GM19324 (cell line): ENCODE results near the gene CEP120.
"Not testable (repeated sequence)": the region's sequence is repeated elsewhere in the genome, so short reads cannot be mapped to it uniquely, and the experiment has no call there.

ENCODE experiments used
- ATAC-seq: cut with Tn5 transposase; IDR thresholded peaks from one replicate; pipeline ENCODE4 v1.9.1; 2021; ENCODE audit warnings: mild to moderate bottlenecking, moderate library complexity; ENCODE audit not compliant: unreplicated experiment, low FRiP score

The CEP120 gene

DNA sequence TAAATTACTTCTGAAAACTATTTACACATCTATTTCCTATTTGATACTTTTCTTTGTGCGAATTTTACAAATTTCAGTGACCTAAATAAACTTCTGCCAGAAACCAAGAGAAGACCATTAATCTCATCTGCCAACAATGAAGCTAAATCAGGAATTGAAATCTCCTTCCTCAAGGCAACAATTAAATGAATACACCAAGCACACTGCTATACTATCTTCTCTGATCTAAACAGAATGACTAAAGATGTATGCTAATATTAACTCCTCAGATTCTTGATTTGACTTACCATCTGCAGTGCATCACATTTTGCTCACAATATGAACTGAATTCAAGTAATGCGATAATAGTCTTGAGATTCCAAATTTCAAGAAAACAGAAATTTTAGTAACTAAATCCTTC lies 82.3 kb downstream of the CEP120 start:
- ATAC-seq, result no peak

DNA sequence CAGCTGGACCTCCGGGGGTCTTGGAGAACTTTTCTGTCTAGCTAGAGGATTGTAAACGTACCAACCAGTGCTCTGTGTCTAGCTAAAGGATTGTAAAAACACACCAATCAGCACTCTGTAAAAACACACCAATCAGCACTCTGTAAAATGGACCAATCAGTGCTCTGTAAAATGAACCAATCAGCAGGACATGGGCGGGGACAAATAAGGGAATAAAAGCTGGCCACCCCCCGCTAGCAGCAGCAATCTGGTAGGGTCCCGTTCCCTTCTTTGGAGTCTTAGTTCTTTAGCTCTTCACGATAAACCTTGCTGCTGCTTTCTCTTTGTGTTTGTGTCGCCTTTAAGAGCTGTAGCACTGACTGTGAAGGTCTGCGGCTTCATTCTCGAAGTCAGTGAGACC lies 114.8 kb downstream of the CEP120 start:
- ATAC-seq, result not testable (repeated sequence)

DNA sequence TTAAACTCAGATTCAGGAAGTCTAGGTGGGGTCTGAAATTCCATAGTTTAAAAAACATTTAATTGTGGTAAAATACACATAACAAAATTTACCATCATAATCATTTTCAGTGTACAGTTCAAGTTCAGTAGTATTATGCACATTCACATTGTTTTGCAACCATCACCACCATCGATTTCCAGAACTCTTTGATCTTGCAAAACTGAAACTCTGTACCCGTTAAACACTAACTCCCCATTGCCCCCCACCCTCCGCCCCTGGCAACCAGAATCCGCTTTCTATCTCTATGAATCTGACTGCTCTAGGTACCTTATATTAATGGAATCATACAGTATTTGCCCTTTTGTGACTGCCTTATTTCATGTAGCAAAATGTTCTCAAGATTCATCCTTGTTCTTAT lies 117.5 kb downstream of the CEP120 start:
- ATAC-seq, result no peak

DNA sequence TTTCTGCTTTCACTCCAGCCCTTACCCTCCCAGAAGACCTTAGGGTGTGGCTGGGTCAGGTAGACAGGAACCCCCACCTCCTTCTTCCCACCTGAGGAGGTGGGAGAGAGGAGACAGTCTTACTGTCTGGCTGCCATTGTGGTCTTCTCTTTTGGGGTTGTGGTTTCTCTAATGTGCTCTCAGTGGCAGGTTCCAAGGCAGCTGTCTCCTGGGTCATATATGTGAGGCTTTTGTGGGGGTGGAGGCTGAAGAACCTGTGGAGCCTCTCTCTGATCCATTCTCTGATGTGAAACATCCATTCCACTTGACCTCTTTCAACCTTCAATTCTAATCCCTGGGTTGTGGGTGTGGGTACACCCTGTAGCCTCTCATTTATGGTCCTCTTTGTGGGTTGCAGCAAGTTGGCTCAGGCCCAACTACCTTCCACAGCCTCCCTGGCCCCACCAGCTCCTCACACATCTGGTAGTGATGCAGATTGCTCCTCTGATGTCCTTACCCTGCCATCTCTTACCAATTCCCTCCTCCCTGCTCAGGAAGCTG lies 118.4 kb downstream of the CEP120 start:
- ATAC-seq, result no peak

DNA sequence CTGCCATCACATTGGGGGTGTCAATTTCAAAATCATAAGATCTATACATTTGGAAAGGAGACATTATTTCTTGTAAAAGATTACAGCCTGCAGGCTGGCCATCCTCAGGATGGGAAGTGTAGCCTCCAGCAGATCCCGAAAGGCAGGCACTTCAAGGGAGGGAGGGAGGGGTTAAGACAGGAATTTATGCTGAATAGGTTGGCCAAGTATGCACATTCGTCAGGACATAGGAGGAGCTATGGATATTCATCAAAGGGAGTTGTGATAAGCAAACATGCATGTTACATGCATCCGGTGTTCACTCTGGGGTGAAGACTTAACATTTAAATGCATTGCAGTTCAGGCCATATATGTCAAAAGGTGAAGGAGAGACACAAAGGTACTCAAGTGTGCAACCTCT lies 119.4 kb downstream of the CEP120 start:
- ATAC-seq, result no peak

DNA sequence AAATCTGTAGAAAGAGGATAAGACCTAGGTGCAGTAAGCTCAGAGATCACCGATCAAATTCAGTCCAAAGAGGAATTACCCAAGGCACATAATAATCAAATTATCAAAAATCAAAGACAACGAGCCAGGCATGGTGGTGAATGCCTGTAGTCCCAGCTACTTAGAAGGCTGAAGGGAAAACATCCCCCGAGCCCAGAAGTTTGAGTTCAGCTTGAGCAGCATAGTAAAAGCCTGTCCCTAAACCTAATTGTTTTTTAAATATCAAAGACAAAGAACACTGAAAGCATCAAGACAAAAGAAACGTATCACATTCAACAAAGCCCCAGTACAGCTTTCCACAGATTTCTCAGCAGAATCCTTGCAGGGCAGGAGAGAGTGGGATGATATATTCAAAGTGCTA lies 122.9 kb downstream of the CEP120 start:
- ATAC-seq, result no peak

DNA sequence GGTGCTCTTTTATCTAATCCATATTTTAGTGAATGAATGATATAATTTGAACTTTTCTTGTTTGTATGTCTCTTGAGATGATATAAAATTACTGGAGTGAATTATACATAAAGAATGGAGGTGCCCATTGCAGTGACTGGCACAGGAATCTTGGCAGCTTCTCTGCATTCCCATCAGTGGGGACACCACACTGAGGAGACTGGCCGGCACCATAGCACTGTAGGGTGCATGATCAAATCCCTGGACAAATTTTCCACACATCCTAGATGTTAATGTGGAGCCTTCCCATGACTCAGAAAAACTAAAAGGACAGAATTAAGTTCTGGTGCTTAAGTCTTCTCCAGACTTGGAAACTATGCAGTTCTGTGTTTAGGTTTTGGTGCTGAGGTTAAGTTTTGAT lies 124.1 kb downstream of the CEP120 start:
- ATAC-seq, result no peak

DNA sequence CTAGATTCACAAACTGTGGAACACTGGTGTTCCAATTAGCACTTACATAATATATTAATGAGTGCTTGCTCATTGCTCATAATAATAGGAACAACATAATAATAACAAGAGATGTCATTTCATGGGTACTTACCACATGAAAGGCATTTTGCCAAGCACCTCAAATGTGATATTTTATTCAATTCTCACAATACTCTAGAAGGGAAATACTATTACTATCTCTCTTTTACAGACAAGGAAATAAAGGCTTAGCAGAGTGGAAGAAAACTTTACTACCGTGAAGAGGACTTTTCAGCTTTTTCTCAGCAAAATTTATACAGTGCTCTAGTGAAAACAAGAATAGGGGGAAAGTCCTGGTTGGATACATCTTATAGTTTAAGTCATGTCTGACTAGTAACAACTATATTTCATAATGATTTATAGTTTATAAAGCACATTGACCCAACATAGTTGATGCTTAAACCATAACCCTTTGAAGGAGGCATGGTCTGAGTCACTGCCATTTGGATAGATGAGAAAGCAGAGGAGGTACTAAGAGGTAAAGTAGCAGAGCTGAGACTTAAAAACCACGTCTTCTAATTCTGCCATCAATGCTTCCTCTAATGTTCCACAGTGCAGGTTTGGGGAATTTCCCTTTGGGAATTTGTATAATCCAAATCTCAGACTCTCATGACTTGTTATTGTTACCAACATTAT lies 124.7 kb downstream of the CEP120 start:
- no peak for ATAC-seq

DNA sequence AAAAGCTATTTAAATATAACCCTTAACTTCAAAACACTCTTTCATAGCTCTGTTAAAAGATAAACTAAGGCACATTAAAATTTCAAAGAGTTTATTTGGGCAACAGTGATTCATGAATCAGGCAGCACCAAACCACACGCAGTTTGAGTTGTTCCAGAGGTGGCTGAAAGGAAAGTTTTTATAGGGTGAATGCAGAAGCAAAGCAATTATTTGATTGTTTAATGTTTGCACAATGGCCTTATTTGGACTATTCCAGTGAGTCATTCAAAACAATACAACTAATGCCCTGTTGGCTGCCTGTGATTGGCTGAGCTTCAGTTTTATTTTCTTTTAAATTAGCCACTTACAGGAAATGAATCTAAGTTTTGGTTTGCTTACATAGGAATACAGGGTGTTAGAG lies 125.3 kb downstream of the CEP120 start:
- ATAC-seq, result no peak

DNA sequence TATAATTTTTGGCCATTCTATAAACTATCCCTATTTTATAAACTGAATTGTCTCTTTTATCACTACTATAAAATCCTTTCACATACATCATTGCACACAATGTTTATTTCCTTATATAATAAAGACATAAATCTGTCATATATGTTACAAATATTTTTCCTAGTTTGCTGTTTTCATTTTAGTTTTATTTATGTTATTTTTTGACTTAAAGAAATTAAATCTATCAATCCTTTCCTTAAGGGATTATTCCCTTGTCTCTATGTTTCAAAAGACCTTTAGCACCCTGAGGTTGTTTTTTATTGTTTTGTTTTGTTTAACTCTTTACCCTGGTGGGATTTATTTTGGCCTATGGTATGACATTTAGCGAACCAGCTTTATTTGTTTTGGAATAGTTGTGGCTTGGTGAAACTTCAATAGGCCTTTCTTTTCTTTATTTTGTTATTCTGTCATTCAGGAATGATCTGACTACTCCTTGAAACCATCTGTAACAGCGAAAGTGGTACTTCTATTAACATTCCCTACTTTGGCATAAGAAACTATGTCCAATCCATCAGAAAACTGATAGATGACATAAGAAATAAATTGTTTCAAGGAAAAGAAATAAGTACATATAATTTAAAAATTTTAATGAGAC lies 125.9 kb downstream of the CEP120 start:
- no peak for ATAC-seq
